ENCODE results near the gene RABGEF1.

GRCh38 chr7:66769833-66770512 lies 29.4 kb downstream of the RABGEF1 start:
- TF ChIP-seq POLR2A (IDR thresholded peaks at IDR 0.05; ENCODE audit: low read depth, low read length), result no peak
- no peak for TF ChIP-seq POLR2AphosphoS5 (IDR thresholded peaks at IDR 0.05; ENCODE audit: low read depth, low read length)
- TF ChIP-seq TAF1 (IDR thresholded peaks at IDR 0.05; ENCODE audit: low read depth, low read length), result no peak
- no peak for TF ChIP-seq SPI1 (IDR thresholded peaks at IDR 0.05; ENCODE audit: low read depth, low read length)

All from GM12891 (cell line).